Type B pancreatic cell (in vitro differentiated cells): ENCODE measurements around the gene STK10. TPM values are rescaled to one million over a fixed set of nuclear protein-coding genes. Genes with fewer than 3 reads are reported as not detected.
A peak's percentile ranks its signal among the peaks of the same experiment; 100 is the strongest.

Experiments used
- DNase-seq: peaks from one replicate; pipeline ENCODE4 v3.0.0; 2021; ENCODE audit warnings: mixed read lengths; ENCODE audit not compliant: unreplicated experiment; ENCODE audit errors: extremely low spot score
- H3K27ac Mint-ChIP-seq: 2 replicates; pipeline ENCODE4 v1.8.0; 2021; ENCODE audit warnings: mild to moderate bottlenecking, mixed read lengths
- H3K27me3 Mint-ChIP-seq: 2 replicates; pipeline ENCODE4 v1.8.0; 2021; ENCODE audit warnings: mixed read lengths
- H3K36me3 Mint-ChIP-seq: 2 replicates; pipeline ENCODE4 v1.8.0; 2021; ENCODE audit warnings: mixed read lengths
- H3K4me1 Mint-ChIP-seq: one replicate; pipeline ENCODE4 v1.8.0; 2021; ENCODE audit warnings: mixed read lengths; ENCODE audit not compliant: unreplicated experiment
- H3K4me3 Mint-ChIP-seq: 2 replicates; pipeline ENCODE4 v1.8.0; 2021; ENCODE audit warnings: mild to moderate bottlenecking, mixed read lengths
- H3K9me3 Mint-ChIP-seq: 2 replicates; pipeline ENCODE4 v1.8.0; 2021; ENCODE audit warnings: mixed read lengths
- CTCF ChIP-seq: fragments of 200-600 bp; sonication (generic); conservative IDR thresholded peaks from 2 replicates; pipeline ENCODE4 v1.5.0; 2021; ENCODE audit warnings: antibody characterized with exemption, mild to moderate bottlenecking
- total RNA-seq: library from RNA; stranded (reverse); gene quantifications from 2 replicates; pipeline ENCODE4 v1.2.1, GENCODE V29; 2021; ENCODE audit warnings: low replicate concordance

Gene STK10
- total RNA-seq, 1 donor from 2014 or later = 15.2 TPM

GRCh38 chr5:172005708-172006320, 182.2 kb downstream of the STK10 start:
- no peaks in the 10 kb centered on the region for H3K9me3 Mint-ChIP-seq
- H3K4me1 Mint-ChIP-seq = peaks cover 43% of the 10 kb centered on the region
- DNase-seq = peak; percentile 71
- no peaks in the 10 kb centered on the region for H3K27me3 Mint-ChIP-seq
- peak overlapping the region; percentile 85 for H3K27ac Mint-ChIP-seq
- no peak for TF ChIP-seq CTCF
- H3K36me3 Mint-ChIP-seq = no peaks in the 10 kb centered on the region
- peak overlapping the region; percentile 99 for H3K4me3 Mint-ChIP-seq

GRCh38 chr5:172004824-172005237, 183.2 kb downstream of the STK10 start:
- Mint-ChIP-seq H3K4me3 (peak overlapping the region; percentile 99), H3K27me3 (no peaks in the 10 kb centered on the region), H3K27ac (peak overlapping the region; percentile 85), H3K36me3 (no peaks in the 10 kb centered on the region), H3K9me3 (no peaks in the 10 kb centered on the region), H3K4me1 (peaks cover 44% of the 10 kb centered on the region)
- DNase-seq = no peak
- TF ChIP-seq CTCF = no peak

GRCh38 chr5:172003746-172004145, 184.3 kb downstream of the STK10 start:
- H3K36me3 Mint-ChIP-seq = no peaks in the 10 kb centered on the region
- peak overlapping the region; percentile 59 for H3K27ac Mint-ChIP-seq
- H3K4me1 Mint-ChIP-seq = peaks cover 49% of the 10 kb centered on the region
- no peak for DNase-seq
- peak overlapping the region; percentile 74 for H3K4me3 Mint-ChIP-seq
- no peaks in the 10 kb centered on the region for H3K9me3 Mint-ChIP-seq
- TF ChIP-seq CTCF = no peak
- no peaks in the 10 kb centered on the region for H3K27me3 Mint-ChIP-seq

- Mint-ChIP-seq H3K36me3 (peaks cover under 1% of the 10 kb centered on the region), H3K4me3 (peak overlapping the region; percentile 74), H3K27ac (peak overlapping the region; percentile 59), H3K9me3 (no peaks in the 10 kb centered on the region), H3K4me1 (peaks cover 49% of the 10 kb centered on the region), H3K27me3 (no peaks in the 10 kb centered on the region)
- no peak for DNase-seq
- TF ChIP-seq CTCF = no peak
Observed at GRCh38 chr5:172002840-172003512, 185.0 kb downstream of the STK10 start.

GRCh38 chr5:172002310-172002709, 185.7 kb downstream of the STK10 start:
- Mint-ChIP-seq H3K36me3 (peaks cover 7% of the 10 kb centered on the region), H3K4me1 (peaks cover 48% of the 10 kb centered on the region), H3K4me3 (peak overlapping the region; percentile 51), H3K27ac (no peak overlapping the region), H3K27me3 (no peaks in the 10 kb centered on the region), H3K9me3 (no peaks in the 10 kb centered on the region)
- TF ChIP-seq CTCF = peak; percentile 67
- no peak for DNase-seq
